HepG2 (cell line): ENCODE data around the gene KRT14.

ENCODE experiments used
- CC2D1A ChIP-seq: sonication (generic); formaldehyde crosslinking; IDR thresholded peaks from 2 replicates; pipeline ENCODE4 v1.8.1; 2023; ENCODE audit warnings: mild to moderate bottlenecking, missing genetic modification reagents
- CTCF ChIP-seq: sonication (generic); formaldehyde crosslinking; IDR thresholded peaks from 2 replicates; pipeline ENCODE4 v1.5.0; 2020; ENCODE audit warnings: mild to moderate bottlenecking, missing genetic modification reagents, moderate library complexity
- FLYWCH1 ChIP-seq: sonication (generic); formaldehyde crosslinking; IDR thresholded peaks from 2 replicates; pipeline ENCODE4 v1.8.1; 2023; ENCODE audit warnings: mild to moderate bottlenecking, missing genetic modification reagents
- FOSL1 ChIP-seq: sonication (generic); formaldehyde crosslinking; IDR thresholded peaks from 2 replicates; pipeline ENCODE4 v1.9.0; 2021; ENCODE audit warnings: missing genetic modification reagents, borderline replicate concordance
- HNF1B ChIP-seq: sonication (generic); formaldehyde crosslinking; IDR thresholded peaks from 2 replicates; pipeline ENCODE4 v1.5.1; 2020; ENCODE audit warnings: mild to moderate bottlenecking, moderate library complexity, missing genetic modification reagents
- TRAFD1 ChIP-seq: sonication (generic); formaldehyde crosslinking; IDR thresholded peaks from 2 replicates; pipeline ENCODE4 v1.5.1; 2020; ENCODE audit warnings: missing genetic modification reagents, mild to moderate bottlenecking, borderline replicate concordance
- ZNF652 ChIP-seq: IDR thresholded peaks from 2 replicates; pipeline ENCODE4 v1.6.1; 2016; ENCODE audit warnings: low read depth, borderline replicate concordance

DNA sequence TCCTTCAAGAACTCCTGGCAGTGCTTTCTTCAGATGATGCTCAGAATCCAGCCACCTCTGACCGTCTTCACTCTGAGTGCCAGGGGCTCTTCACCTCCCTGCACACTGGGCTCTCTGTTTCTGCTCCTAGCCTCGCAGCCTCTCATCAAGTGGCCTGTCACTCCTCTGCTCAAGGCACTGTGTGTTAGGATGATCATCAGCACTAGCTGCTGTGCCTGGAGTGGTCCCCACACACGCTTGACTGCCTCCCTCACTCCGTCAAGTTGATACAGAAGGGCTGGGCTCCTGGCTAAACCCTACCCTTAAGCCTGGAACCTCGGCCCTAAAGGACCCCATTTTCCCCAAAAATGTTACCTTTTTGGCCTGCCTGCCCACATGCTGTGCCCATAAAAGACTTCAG lies 30.4 kb downstream of the KRT14 start:
- TF ChIP-seq FLYWCH1 (CRISPR knock-in tag) (no peak), TRAFD1 (CRISPR knock-in tag) (no peak), FOSL1 (CRISPR knock-in tag) (no peak), HNF1B (CRISPR knock-in tag) (no peak), ZNF652 (CRISPR knock-in tag) (no peak), CC2D1A (CRISPR knock-in tag) (no peak), CTCF (no peak)
